ENCODE data around the gene MYO15B.

GRCh38 chr17:75629157-75629556 lies 41.6 kb downstream of the MYO15B start:
- TF ChIP-seq POLR2A (IDR thresholded peaks at IDR 0.05; ENCODE audit: low read depth, low read length) (no peak), TAF1 (IDR thresholded peaks at IDR 0.05; ENCODE audit: borderline replicate concordance, low read depth, low read length) (no peak), POLR2AphosphoS5 (IDR thresholded peaks at IDR 0.05; ENCODE audit: low read depth, low read length) (no peak)
